Inflammatory macrophage treated with lipopolysaccharide for 4 hours (primary cell): ENCODE measurements around the gene ACSF2.

Experiments
- DNase-seq: peaks from one replicate; pipeline ENCODE4 v3.0.0-alpha.2; 2020

The ACSF2 gene

GRCh38 chr17:50440838-50441829 lies 15.1 kb downstream of the ACSF2 start:
- DNase-seq, result no peak

- no peak for DNase-seq
These were observed 17.5 kb downstream of the ACSF2 start for GRCh38 chr17:50443505-50443974.

GRCh38 chr17:50444841-50445715 lies 19.1 kb downstream of the ACSF2 start:
- DNase-seq, result no peak

GRCh38 chr17:50445730-50446325 lies 19.8 kb downstream of the ACSF2 start:
- no peak for DNase-seq

- no peak for DNase-seq
These were observed 22.0 kb downstream of the ACSF2 start for GRCh38 chr17:50447870-50448595.

GRCh38 chr17:50448643-50449042 lies 22.6 kb downstream of the ACSF2 start:
- DNase-seq, result no peak

GRCh38 chr17:50451943-50452629 lies 26.1 kb downstream of the ACSF2 start:
- DNase-seq, result no peak

- peak; percentile 76 for DNase-seq
These were observed 26.7 kb downstream of the ACSF2 start for GRCh38 chr17:50452630-50453300.

GRCh38 chr17:50453901-50454300 lies 27.9 kb downstream of the ACSF2 start:
- DNase-seq, result no peak

- DNase-seq, result no peak
These were observed 31.6 kb downstream of the ACSF2 start for GRCh38 chr17:50457621-50458020.

- DNase-seq, result peak; percentile 42
These were observed 32.3 kb downstream of the ACSF2 start for GRCh38 chr17:50458270-50458669.

GRCh38 chr17:50458701-50459676 lies 33.0 kb downstream of the ACSF2 start:
- peak; percentile 59 for DNase-seq

- no peak for DNase-seq
These were observed 33.7 kb downstream of the ACSF2 start for GRCh38 chr17:50459756-50460155.

- DNase-seq, result no peak
These were observed 35.0 kb downstream of the ACSF2 start for GRCh38 chr17:50460831-50461526.

GRCh38 chr17:50461550-50462132 lies 35.6 kb downstream of the ACSF2 start:
- DNase-seq, result no peak

GRCh38 chr17:50462446-50462845 lies 36.4 kb downstream of the ACSF2 start:
- no peak for DNase-seq

GRCh38 chr17:50464121-50464520 lies 38.1 kb downstream of the ACSF2 start:
- DNase-seq, result no peak

- DNase-seq, result no peak
These were observed 38.7 kb downstream of the ACSF2 start for GRCh38 chr17:50464736-50465135.

GRCh38 chr17:50465171-50465570 lies 39.2 kb downstream of the ACSF2 start:
- DNase-seq, result no peak
